CD4-positive, CD25-positive, alpha-beta regulatory T cell (primary cell): ENCODE data around the gene COA5. TPM values are rescaled to one million over a fixed set of nuclear protein-coding genes. Genes with fewer than 3 reads are reported as not detected.

ENCODE experiments used
- polyA plus RNA-seq, 4 donors: library from polyadenylated mRNA; unstranded; fragments of 300-500 nt; fragmentation: Illumina TruSeq; gene quantifications; one replicate each; pipeline ENCODE4 v1.2.3, GENCODE V29; 2021
- total RNA-seq: library from RNA; stranded (reverse); gene quantifications from one replicate; pipeline ENCODE4 v1.2.3, GENCODE V29; 2022

COA5 gene
- total and polyA plus RNA-seq, 5 donors from 2014 or later: 20.4 to 40.7 (median 37.5) TPM

Other genes with a start within 250 kb of the COA5 start
- gene INPP4A, start 163.7 kb downstream of the COA5 start, total RNA-seq: 106 TPM
- gene INPP4A, start 163.7 kb downstream of the COA5 start, polyA plus RNA-seq: 10 to 100 TPM; 27.9 to 36.3 (median 30.7) TPM
- 17.8 TPM for gene UNC50, start 77 bp upstream of the COA5 start, total RNA-seq
- 10 to 100 TPM; 44.9 to 58.6 (median 48.4) TPM for gene UNC50, start 77 bp upstream of the COA5 start, polyA plus RNA-seq
- 105 TPM for gene MGAT4A, start 122.6 kb upstream of the COA5 start, total RNA-seq
- 100 to 1,000 TPM; 101 to 143 (median 129) TPM for gene MGAT4A, start 122.6 kb upstream of the COA5 start, polyA plus RNA-seq